Subcutaneous adipose tissue (tissue), 4 donors: ENCODE measurements around the gene SPSB1. TPM values are rescaled to one million over a fixed set of nuclear protein-coding genes. Genes with fewer than 3 reads are reported as not detected.

ENCODE experiments used
- total RNA-seq, 4 donors: library from RNA; depleted of rRNA; stranded (reverse); fragments of >200 nt; gene quantifications; one replicate each; pipeline ENCODE4 v1.1.0, GENCODE V29; 2016
- TF ChIP-seq, protein P1 (sequence below): fragments of 450-650 bp; IDR thresholded peaks from one replicate; pipeline ENCODE4 v1.5.1; 2016; ENCODE audit warnings: low read depth, mild to moderate bottlenecking, control low read depth, antibody characterized with exemption, moderate library complexity

SPSB1 gene
- total RNA-seq, 4 donors from 2014 or later: 39.8 to 87.8 (median 53.6) TPM

DNA sequence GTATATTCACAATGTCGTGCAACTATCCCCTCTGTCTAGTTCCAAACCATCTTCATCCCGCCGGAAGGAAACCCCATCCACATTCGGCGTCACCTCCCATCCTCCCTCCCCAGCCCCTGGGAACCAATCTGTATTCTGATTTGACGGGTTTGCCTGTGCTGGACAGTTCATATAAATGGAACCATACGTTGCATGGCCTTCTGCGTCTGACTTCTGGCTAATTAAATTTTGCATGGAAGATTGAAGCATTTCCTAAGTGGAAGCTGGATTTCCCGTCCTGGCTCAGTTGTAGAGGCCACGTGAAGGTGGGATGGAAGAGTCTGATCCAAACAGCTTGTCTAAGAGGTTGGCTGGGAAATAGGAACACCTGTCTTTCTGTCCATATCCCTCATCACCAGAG is 14.6 kb downstream of the SPSB1 start:
- TF ChIP-seq, protein P1, sequence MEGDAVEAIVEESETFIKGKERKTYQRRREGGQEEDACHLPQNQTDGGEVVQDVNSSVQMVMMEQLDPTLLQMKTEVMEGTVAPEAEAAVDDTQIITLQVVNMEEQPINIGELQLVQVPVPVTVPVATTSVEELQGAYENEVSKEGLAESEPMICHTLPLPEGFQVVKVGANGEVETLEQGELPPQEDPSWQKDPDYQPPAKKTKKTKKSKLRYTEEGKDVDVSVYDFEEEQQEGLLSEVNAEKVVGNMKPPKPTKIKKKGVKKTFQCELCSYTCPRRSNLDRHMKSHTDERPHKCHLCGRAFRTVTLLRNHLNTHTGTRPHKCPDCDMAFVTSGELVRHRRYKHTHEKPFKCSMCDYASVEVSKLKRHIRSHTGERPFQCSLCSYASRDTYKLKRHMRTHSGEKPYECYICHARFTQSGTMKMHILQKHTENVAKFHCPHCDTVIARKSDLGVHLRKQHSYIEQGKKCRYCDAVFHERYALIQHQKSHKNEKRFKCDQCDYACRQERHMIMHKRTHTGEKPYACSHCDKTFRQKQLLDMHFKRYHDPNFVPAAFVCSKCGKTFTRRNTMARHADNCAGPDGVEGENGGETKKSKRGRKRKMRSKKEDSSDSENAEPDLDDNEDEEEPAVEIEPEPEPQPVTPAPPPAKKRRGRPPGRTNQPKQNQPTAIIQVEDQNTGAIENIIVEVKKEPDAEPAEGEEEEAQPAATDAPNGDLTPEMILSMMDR: no peak

- TF ChIP-seq, protein P1: no peak
Measured at GRCh38 chr1:9308236-9308785, 15.6 kb downstream of the SPSB1 start.

DNA sequence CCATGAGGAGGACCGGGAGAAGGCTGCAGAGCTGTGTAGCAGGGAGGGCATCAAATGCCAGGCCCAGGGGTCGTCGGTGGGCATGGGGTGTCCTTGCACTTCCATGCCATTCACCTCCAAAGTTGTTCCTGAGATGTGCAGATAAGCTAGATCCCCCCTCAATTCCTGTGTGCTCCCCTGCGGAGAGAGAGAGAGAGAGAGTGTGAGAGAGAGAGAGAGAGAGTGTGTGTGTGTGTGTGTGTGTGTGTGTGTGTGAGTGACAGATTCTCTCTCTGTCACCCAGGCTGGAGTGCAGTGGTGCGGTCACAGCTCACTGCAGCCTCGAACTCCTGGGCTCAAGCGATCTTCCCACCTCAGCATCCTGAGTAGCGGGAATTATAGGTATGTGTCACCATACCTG is 16.4 kb downstream of the SPSB1 start:
- TF ChIP-seq, protein P1: no peak

GRCh38 chr1:9309991-9310390 is 17.3 kb downstream of the SPSB1 start:
- TF ChIP-seq, protein P1: no peak

DNA sequence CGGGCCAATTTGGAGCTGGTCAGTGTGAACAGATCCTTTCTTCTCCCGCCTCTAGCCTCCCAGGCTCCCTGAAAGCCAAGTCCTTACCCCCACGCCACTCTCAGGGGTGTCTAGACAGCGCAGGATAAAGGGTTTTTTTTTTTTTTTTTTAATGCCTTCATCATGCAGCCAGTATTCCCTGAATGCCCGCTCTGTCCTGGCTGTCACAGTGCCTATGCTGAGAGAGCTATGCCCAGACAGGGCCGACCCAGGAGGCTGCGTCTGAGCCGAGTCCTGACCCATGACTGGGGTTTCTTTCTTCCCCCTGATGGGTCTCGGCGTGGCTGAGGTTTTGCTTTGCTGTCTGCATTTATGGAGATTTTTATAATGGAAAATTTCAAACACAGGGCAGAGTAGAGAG is 18.3 kb downstream of the SPSB1 start:
- TF ChIP-seq, protein P1: no peak

- TF ChIP-seq, protein P1: no peak
Measured at GRCh38 chr1:9311479-9311878, 18.8 kb downstream of the SPSB1 start.

GRCh38 chr1:9312168-9312720 is 19.6 kb downstream of the SPSB1 start:
- TF ChIP-seq, protein P1: no peak
